Liver (tissue), 9 donors: Measurements from ENCODE around the gene TRAPPC12. TPM values are rescaled to one million over a fixed set of nuclear protein-coding genes. Genes with fewer than 3 reads are reported as not detected.

ENCODE experiments used
- DNase-seq: peaks from one replicate; pipeline ENCODE4 v3.0.0-alpha.2; 2017; ENCODE audit warnings: low spot score
- H3K27ac ChIP-seq, 2 donors: one replicate each; pipeline ENCODE4 v1.7.0; 2013; ENCODE audit warnings: inconsistent platforms in 2 of 2, low read length in 2 of 2, control low read depth in 1 of 2, low read depth in 1 of 2, mild to moderate bottlenecking in 1 of 2
- H3K27me3 ChIP-seq, 4 donors: one replicate each; pipeline versions ENCODE4 v1.6.1 to v1.7.0; 2013; ENCODE audit warnings: low read length in 3 of 4, inconsistent platforms in 1 of 4, mild to moderate bottlenecking in 1 of 4, moderate library complexity in 1 of 4; ENCODE audit not compliant: control insufficient read depth in 4 of 4, insufficient read depth in 4 of 4
- H3K36me3 ChIP-seq, 4 donors: one replicate each; pipeline versions ENCODE4 v1.6.1 to v1.7.0; 2013; ENCODE audit warnings: low read length in 3 of 4, mild to moderate bottlenecking in 3 of 4, low read depth in 1 of 4, moderate library complexity in 1 of 4; ENCODE audit not compliant: control insufficient read depth in 4 of 4, insufficient read depth in 3 of 4
- H3K4me1 ChIP-seq, 4 donors: one replicate each; pipeline versions ENCODE4 v1.6.1 to v1.7.0; 2013; ENCODE audit warnings: low read length in 3 of 4, mild to moderate bottlenecking in 3 of 4, moderate library complexity in 1 of 4; ENCODE audit not compliant: control insufficient read depth in 4 of 4, insufficient read depth in 4 of 4
- H3K4me3 ChIP-seq, 3 donors: one replicate each; pipeline versions ENCODE4 v1.6.1 to v1.7.0; 2013; ENCODE audit warnings: low read length in 3 of 3, control low read depth in 1 of 3, low read depth in 1 of 3, mild to moderate bottlenecking in 1 of 3
- H3K9ac ChIP-seq, 2 donors: one replicate each; pipeline ENCODE4 v1.7.0; 2013; ENCODE audit warnings: low read length in 2 of 2, mild to moderate bottlenecking in 2 of 2, moderate library complexity in 2 of 2, control low read depth in 1 of 2, low read depth in 1 of 2
- H3K9me3 ChIP-seq, 4 donors: one replicate each; pipeline versions ENCODE4 v1.6.1 to v1.7.0; 2013; ENCODE audit warnings: low read length in 3 of 4; ENCODE audit not compliant: control insufficient read depth in 4 of 4
- ATF3 ChIP-seq: IDR thresholded peaks from 2 replicates; pipeline ENCODE4 v1.6.1; 2016; ENCODE audit warnings: antibody characterized with exemption
- CTCF ChIP-seq: fragments of 150-350 bp; IDR thresholded peaks from 2 replicates; pipeline ENCODE4 v1.5.1; 2017; ENCODE audit warnings: improper control_type of control experiment, low read depth, low read length; ENCODE audit not compliant: missing input control
- EGR1 ChIP-seq, 2 donors: IDR thresholded peaks; 2 replicates each; pipeline ENCODE4 v1.6.1; 2016 to 2018; ENCODE audit warnings: antibody characterized with exemption in 2 of 2, low read depth in 2 of 2
- FOXA1 ChIP-seq: IDR thresholded peaks from 2 replicates; pipeline ENCODE4 v1.6.1; 2016; ENCODE audit warnings: antibody characterized with exemption
- FOXA2 ChIP-seq: IDR thresholded peaks from 2 replicates; pipeline ENCODE4 v1.6.1; 2016; ENCODE audit warnings: antibody characterized with exemption
- GABPA ChIP-seq, 2 donors: IDR thresholded peaks in 1 of 2; conservative IDR thresholded peaks in 1 of 2; 2 replicates each; pipeline ENCODE4 v1.6.1; 2016; ENCODE audit warnings: antibody characterized with exemption in 2 of 2, mild to moderate bottlenecking in 1 of 2, moderate library complexity in 1 of 2
- HNF4A ChIP-seq, 2 donors: conservative IDR thresholded peaks; 2 replicates each; pipeline ENCODE4 v1.6.1; 2016; ENCODE audit warnings: antibody characterized with exemption in 2 of 2, mild to moderate bottlenecking in 2 of 2
- HNF4G ChIP-seq: IDR thresholded peaks from 2 replicates; pipeline ENCODE4 v1.6.1; 2016; ENCODE audit warnings: antibody characterized with exemption
- JUND ChIP-seq, 2 donors: IDR thresholded peaks; 2 replicates each; pipeline ENCODE4 v1.6.1; 2016; ENCODE audit warnings: antibody characterized with exemption in 2 of 2
- MAX ChIP-seq: IDR thresholded peaks from 2 replicates; pipeline ENCODE4 v1.6.1; 2016; ENCODE audit warnings: antibody characterized with exemption
- NR2F2 ChIP-seq: IDR thresholded peaks from 2 replicates; pipeline ENCODE4 v1.6.1; 2016; ENCODE audit warnings: antibody characterized with exemption
- RAD21 ChIP-seq, 2 donors: IDR thresholded peaks; 2 replicates each; pipeline ENCODE4 v1.6.1; 2016; ENCODE audit warnings: antibody characterized with exemption in 2 of 2, mild to moderate bottlenecking in 2 of 2
- REST ChIP-seq: IDR thresholded peaks from 2 replicates; pipeline ENCODE4 v1.6.1; 2016; ENCODE audit warnings: antibody characterized with exemption, mild to moderate bottlenecking
- RXRA ChIP-seq, 2 donors: IDR thresholded peaks; 2 replicates each; pipeline ENCODE4 v1.6.1; 2017 to 2018; ENCODE audit warnings: antibody characterized with exemption in 2 of 2, mild to moderate bottlenecking in 1 of 2
- SP1 ChIP-seq: IDR thresholded peaks from 2 replicates; pipeline ENCODE4 v1.6.1; 2018; ENCODE audit warnings: antibody characterized with exemption, mild to moderate bottlenecking
- TAF1 ChIP-seq: conservative IDR thresholded peaks from 2 replicates; pipeline ENCODE4 v1.6.1; 2016; ENCODE audit warnings: antibody characterized with exemption, mild to moderate bottlenecking
- YY1 ChIP-seq: IDR thresholded peaks from 2 replicates; pipeline ENCODE4 v1.6.1; 2016; ENCODE audit warnings: antibody characterized with exemption, mild to moderate bottlenecking
- ZBTB33 ChIP-seq: IDR thresholded peaks from 2 replicates; pipeline ENCODE4 v1.6.1; 2016; ENCODE audit warnings: antibody characterized with exemption
- WGBS: extraction: QIAGEN DNeasy Blood & Tissue Kit; methylation state at CpG from one replicate; pipeline ENCODE4 v1.1.7; 2013; 5-methylcytosine and 5-hydroxymethylcytosine counted together
- polyA plus RNA-seq, 2 donors: library from polyadenylated mRNA; stranded (reverse) in 1 of 2; unstranded in 1 of 2; fragments of 200-250 nt in 1 of 2; fragments of >200 nt in 1 of 2; fragmentation: Nextera tagmentation in 1 of 2; extraction: Ambion mirVana in 1 of 2; gene quantifications; one replicate each; pipeline versions ENCODE4 v1.2.1 to v1.2.3, GENCODE V29; 2013 to 2015
- total RNA-seq, 2 donors: library from RNA; depleted of rRNA; stranded (reverse); fragments of >200 nt; gene quantifications; one replicate each; pipeline ENCODE4 v1.2.3, GENCODE V29; 2014
- donor health status: healthy.
- donor health status: healthy.
- donor health status: healthy.
- donor health status: healthy.
- donor health status: healthy.

Gene TRAPPC12
- total and polyA plus RNA-seq, 4 donors, result 30.2 to 60.9 (median 39.7) TPM

GRCh38 chr2:3428577-3428976 is 49.1 kb downstream of the TRAPPC12 start:
- Histone ChIP-seq H3K27me3 (no peaks in the 10 kb centered on the region), H3K4me3 (no peak overlapping the region), H3K4me1 (peaks cover 0 to 10% (median 8%) of the 10 kb centered on the region in 4 donors), H3K36me3 (peaks cover 7 to 38% (median 20%) of the 10 kb centered on the region in 4 donors), H3K9ac (no peak overlapping the region), H3K9me3 (no peaks in the 10 kb centered on the region), H3K27ac (no peak overlapping the region)
- WGBS, result 96% methylated on average over 10 of the region's 10 CpGs
- TF ChIP-seq SP1 (no peak), RAD21 (IDR thresholded peaks at IDR 0.05) (no peak), CTCF (no peak), TAF1 (no peak), GABPA (IDR thresholded peaks at IDR 0.05 in 1 of 2, conservative IDR thresholded peaks at IDR 0.05 in 1 of 2) (no peak), NR2F2 (no peak), HNF4A (conservative IDR thresholded peaks at IDR 0.05) (no peak), EGR1 (IDR thresholded peaks at IDR 0.05; ENCODE audit: low read depth in 2 of 2) (no peak), FOXA2 (no peak), YY1 (no peak), RXRA (IDR thresholded peaks at IDR 0.05) (no peak), ZBTB33 (no peak), ATF3 (no peak)
- DNase-seq, result no peak

- no peak overlapping the region for H3K9ac ChIP-seq
- peaks cover 0 to 5% (median 2%) of the 10 kb centered on the region in 4 donors for H3K4me1 ChIP-seq
- no peak for DNase-seq
- no peaks in the 10 kb centered on the region for H3K9me3 ChIP-seq
- WGBS, result 84% methylated on average over 6 of the region's 6 CpGs
- no peak overlapping the region for H3K27ac ChIP-seq
- H3K27me3 ChIP-seq, result no peaks in the 10 kb centered on the region
- no peak for TF ChIP-seq HNF4G
- TF ChIP-seq ZBTB33, result no peak
- TF ChIP-seq ATF3, result no peak
- TF ChIP-seq FOXA1, result no peak
- no peak for TF ChIP-seq NR2F2
- no peak for TF ChIP-seq RAD21 (IDR thresholded peaks at IDR 0.05)
- no peak for TF ChIP-seq GABPA (IDR thresholded peaks at IDR 0.05 in 1 of 2, conservative IDR thresholded peaks at IDR 0.05 in 1 of 2)
- no peak for TF ChIP-seq SP1
- no peak for TF ChIP-seq JUND (IDR thresholded peaks at IDR 0.05)
- no peak for TF ChIP-seq RXRA (IDR thresholded peaks at IDR 0.05)
- no peak for TF ChIP-seq CTCF
- no peak for TF ChIP-seq EGR1 (IDR thresholded peaks at IDR 0.05; ENCODE audit: low read depth in 2 of 2)
- TF ChIP-seq REST, result no peak
- no peak for TF ChIP-seq MAX
- no peak for TF ChIP-seq FOXA2
- no peak for TF ChIP-seq TAF1
- no peak for TF ChIP-seq YY1
- TF ChIP-seq HNF4A (conservative IDR thresholded peaks at IDR 0.05), result no peak
- H3K4me3 ChIP-seq, result no peak overlapping the region
- H3K36me3 ChIP-seq, result peaks cover 7 to 42% (median 21%) of the 10 kb centered on the region in 4 donors
These were observed 49.6 kb downstream of the TRAPPC12 start for GRCh38 chr2:3429066-3429610.
